HG03442 (cell line): ENCODE results near the gene RLIM.
A peak's percentile ranks its signal among the peaks of the same experiment; 100 is the strongest.
"Not testable (repeated sequence)": the region's sequence is repeated elsewhere in the genome, so short reads cannot be mapped to it uniquely, and the experiment has no call there.

Experiments used
- ATAC-seq: cut with Tn5 transposase; IDR thresholded peaks from one replicate; pipeline ENCODE4 v1.9.1; 2021; ENCODE audit warnings: mild to moderate bottlenecking, moderate library complexity; ENCODE audit not compliant: unreplicated experiment

RLIM gene, protein sequence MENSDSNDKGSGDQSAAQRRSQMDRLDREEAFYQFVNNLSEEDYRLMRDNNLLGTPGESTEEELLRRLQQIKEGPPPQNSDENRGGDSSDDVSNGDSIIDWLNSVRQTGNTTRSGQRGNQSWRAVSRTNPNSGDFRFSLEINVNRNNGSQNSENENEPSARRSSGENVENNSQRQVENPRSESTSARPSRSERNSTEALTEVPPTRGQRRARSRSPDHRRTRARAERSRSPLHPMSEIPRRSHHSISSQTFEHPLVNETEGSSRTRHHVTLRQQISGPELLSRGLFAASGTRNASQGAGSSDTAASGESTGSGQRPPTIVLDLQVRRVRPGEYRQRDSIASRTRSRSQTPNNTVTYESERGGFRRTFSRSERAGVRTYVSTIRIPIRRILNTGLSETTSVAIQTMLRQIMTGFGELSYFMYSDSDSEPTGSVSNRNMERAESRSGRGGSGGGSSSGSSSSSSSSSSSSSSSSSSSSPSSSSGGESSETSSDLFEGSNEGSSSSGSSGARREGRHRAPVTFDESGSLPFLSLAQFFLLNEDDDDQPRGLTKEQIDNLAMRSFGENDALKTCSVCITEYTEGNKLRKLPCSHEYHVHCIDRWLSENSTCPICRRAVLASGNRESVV

DNA sequence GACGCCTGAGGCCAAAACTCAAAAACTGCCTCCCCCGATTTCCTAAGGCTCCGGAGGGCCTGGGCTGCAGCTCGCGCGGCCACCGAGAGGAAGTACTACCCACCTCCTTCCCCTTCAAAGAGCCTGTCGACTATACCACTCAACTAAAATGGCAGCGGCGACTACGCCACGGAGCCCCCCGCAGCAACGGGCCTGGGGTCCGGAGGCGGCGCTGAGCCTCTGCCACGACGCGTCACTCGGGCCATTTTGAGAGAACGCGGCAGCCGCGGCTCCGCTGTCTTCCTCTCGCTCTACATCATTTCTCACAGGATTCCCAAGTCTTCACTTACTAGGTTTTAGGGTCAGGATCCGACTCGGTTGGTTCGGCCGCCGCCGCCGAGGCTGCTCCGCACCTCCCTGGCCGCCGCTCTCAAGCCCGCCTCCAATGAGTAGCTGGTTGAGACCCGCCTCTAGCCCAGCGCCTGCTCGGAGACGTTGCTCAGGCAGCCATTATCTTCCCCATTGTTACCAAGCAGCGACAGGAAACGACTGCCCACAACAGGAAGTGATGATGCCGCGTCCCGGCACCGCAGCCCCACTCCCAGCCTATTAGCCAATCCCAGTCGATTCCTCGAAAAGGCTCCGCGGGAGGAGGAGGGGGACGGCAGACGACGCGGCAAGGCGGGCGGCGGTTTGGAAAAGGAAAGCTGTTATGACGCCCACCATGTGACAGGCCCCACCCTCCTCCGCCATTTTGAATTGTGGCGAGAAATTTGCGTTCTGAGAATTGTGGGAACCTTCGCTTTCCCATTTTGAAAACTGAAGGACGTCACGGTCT lies at the start of gene RLIM:
Gene RLIM (minus strand): TSS at position 532 of the 817 bp plus-strand sequence. CDS start 18,647 bp downstream, outside the sequence.
- ATAC-seq, result peak; percentile 95

DNA sequence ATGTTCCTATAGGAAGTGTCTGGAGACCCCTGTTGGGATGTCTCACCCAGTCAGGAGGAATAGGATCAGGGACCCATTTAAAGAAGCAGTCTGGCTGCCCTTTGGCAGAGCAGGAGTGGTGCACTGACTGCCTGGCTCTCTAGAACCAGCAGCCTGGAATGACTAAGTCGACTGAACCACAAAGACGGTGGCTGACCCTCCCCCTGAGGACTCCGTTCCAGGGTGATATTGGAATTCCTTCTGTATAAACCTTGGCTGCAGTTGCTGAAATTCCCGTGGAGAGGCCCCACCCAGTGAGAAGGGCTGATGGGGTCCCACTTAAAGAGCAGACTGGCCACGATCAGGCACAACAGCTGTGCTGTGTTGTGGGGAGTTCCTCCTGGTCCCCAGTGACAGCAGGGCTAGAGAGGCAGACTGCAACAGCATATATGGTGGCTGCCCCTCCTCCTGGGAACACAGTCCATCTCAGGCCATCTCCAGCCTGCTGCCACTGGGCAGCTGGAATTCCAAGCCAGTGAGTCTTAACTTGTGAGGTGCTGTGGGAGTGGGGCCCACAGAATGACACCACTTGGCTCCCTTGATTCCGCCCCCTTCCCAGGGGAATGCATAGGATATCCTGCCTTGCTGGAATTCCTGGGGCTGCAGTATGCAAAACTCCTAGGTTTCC lies 41.8 kb upstream of the RLIM start:
- no peak for ATAC-seq

DNA sequence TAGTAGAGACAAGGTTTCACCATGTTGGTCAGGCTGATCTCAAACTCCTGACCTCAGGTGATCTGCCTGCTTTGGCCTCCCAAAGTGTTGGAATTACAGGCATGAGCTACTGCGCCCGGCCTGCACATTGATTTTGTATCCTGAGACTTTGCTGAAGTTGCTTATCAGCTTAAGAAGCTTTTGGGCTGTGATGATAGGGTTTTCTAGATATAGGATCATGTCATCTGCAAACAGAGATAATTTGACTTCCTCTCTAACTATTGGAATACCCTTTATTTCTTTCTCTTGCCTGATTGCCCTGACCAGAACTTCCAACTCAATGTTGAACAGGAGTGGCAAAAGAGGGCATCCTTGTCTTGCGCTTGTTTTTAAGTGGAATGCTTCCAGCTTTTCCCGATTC lies 40.5 kb upstream of the RLIM start:
- not testable (repeated sequence) for ATAC-seq

DNA sequence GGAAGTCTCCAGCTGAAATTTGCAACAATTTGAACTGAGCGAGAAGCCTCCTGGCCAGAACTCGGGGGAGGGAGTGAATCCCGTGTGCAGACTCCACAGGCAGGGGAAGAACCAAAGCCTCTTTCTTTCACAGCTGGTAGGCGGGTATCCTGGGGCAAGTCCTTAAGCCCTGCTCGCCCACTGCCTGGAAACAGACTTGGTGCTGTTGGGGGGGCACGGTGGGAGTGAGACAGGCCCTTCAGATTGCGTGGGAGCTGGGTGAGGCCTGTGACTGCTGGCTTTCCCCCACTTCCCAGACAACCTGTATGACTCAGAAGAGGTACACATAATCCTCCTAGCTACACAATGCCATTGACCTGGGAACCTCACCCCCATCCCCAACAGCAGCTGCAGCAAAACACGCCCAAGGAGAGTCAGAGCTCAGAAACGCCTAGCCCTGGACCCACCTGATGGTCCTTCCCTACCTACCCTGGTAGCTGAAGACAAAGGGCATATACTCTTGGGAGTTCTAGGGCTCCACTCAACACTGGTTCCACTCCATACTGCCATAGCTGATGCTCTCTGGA lies 22.4 kb upstream of the RLIM start:
- no peak for ATAC-seq

DNA sequence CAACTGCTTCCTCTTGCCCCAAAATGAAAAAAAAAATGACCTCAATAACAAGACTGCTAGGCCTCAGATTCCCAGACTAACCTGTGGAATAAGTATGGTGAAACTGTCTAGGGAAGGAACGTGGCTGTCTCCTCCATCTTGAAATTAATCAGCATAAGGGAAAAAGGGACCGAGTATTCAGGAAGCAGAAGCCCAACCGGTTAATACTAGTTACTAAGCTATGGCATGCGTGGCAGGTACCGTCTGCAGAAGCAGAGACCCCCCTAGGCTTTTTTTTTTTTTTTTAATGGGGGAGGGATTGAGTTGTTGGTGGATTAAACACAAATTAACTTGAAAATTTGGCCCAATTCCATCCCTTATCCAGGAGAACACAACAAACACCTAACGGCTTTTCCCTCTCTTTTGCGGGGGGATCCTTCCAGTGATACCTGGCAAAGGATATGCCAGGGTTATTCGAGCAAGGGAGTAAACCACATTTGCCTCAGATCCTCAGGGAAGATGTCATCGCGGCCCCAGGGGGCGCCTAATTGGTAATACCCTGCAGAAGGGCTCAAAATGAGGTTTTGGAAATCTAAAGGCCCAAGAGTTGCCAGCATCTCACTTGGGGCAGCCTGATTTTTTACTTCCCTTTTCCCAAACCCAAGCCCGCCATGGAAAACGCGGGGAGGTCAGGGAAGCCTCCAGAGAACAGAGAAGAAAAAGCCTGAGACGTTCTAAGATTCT lies 893 bp downstream of the RLIM start:
- no peak for ATAC-seq

DNA sequence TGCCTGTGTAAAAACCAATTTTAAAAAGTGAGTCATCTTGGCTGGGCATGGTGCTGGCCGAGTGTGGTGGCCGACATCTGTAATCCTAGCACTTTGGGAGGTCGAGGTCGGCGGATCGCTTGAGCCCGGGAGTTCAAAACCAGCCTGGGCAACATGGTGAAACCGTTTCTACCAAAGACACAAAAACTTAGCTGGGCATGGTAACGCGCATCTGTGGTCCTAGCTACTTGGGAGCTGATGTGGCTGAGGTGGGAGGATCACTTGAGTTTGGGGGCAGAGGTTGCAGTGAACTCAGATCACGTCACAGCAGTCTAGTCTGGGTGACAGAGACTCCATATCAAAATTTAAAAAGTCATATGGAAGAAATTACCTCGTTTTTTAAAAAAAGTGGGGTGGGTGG lies 7.6 kb downstream of the RLIM start:
- ATAC-seq, result no peak

DNA sequence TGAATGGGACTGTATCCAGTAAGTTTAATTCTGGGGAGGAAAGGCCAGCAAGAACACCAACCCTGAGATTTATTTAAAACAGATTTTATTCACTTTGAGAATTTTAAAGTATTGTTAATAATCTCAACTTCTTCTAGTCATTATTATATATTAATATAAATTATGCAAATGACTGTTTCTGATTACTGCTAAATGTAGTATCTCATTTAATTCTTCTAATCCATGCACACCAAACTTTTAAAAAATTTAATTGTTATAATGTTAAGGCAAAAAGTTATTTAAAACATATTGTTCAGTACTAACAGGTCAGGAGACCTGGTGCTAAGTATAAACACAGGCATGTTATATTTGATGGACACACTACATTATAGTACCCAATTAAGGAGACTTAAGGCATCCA lies 8.1 kb downstream of the RLIM start:
- ATAC-seq, result no peak

DNA sequence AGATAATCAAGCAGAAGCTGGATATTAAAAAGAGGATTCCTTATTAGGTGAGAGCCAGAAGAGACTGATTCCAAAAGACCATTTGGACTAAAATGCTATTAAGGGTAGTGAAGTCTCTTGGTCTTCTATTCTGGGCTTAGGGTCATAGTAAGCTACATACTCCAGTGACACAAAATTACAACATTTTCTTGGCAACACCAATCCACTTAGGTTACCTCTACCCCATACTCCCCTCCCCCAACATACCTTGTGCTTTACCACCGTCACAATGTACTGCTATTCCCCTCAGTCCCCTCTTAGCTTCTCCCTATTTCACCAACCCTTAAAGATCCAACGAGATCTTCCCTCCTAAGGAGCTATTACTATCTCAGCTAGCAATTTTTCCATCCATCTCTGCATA lies 11.4 kb downstream of the RLIM start:
- no peak for ATAC-seq

DNA sequence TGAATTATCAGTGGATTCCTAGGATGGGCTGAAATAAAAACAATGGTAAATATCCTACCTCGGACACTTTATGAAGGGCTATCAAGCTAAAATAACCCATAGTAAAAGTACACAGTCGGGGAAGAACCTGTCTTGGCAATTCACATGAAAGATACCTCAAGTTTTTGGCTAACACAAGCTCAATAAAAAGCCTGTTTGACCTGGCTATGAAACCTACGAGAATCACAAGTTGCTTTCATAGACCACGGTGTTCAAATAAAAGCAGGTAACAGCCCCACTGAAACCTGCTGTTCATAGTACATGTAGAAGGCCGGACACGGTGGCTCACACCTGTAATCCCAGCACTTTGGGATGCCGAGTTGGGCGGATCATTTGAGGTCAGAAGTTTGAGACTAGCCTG lies 12.3 kb downstream of the RLIM start:
- ATAC-seq, result no peak

DNA sequence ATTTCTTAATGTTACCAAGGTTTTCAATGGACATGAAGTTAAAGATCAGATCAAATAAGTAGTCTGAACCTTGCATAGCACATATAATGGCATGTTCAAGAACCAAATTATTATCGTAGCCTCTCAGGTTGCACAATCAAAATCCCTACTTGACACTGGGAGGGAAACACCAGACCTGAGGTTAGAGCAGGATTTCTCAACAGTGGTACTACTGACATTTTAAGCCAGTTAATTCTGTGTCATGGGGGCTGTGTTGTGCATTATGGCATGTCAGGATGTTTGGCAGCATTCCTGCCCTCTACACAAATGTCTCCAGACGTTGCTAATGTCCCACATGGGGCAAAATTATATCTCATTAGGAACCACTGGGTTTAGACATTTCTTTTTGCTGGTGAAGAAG lies 20.8 kb downstream of the RLIM start:
- ATAC-seq, result no peak

DNA sequence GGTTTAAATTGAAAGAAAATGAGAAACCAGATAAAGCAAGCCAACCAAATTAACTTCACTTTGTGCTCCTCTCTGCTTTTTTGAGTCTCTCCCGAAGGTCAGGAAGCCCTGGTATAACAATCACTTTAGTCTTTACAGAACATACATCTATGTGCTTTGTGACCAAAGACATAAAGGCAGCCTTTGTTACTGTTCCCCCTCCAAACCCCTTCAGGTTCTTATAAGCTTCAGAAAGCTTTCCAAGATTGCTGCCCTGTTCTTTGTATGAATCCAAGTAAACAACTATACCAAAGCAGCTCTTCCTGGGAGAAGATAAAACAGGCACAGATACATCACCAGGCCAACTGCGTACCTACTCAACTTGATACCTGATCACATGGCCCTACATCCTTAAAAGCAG lies 28.7 kb downstream of the RLIM start:
- no peak for ATAC-seq

DNA sequence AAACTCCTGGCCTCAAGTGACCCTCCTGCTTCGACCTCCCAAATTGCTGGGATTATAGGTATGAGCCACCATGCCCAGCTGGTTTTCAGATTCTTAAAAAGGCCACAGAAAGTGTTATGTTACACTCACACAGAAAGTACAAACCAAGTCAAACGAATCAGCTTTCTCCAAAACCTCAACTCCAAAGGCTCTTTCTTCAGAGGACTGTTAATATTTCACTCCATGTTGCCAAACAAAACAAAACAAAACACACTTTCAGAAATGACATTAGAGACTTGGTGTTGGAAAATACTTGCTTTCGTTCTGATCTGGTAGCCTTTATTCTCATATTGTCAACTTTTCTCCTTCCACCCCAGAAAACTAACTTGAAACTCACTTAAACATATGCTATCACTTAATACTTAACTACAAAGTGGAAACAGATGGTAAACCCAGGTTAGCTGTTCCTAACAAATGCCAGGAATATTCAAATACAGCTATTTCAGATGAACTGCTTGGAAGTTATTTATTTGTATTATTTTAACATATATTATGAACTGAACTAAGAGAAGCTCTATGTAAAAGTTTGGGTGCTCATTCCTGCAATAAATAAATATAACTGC lies 34.7 kb downstream of the RLIM start:
- ATAC-seq, result no peak

DNA sequence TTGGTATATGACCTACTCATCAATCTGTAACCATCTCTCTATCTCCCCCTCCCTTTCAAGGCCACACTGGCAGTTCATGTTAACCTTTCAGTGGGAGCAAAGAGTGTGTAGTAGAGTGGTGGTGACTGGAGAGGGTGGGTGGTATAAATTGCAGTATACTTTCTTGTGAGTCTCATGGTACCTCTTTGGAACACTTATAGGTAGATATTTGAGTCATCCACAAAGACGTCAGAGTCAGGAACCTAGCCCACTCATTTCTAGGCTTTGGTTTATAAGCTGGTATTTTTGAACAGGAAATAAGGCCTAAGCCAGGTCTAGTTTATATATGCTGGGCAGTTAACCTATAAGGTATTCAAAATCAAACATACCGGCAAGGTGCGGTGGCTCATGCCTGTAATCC lies 36.3 kb downstream of the RLIM start:
- peak; percentile 57 for ATAC-seq

DNA sequence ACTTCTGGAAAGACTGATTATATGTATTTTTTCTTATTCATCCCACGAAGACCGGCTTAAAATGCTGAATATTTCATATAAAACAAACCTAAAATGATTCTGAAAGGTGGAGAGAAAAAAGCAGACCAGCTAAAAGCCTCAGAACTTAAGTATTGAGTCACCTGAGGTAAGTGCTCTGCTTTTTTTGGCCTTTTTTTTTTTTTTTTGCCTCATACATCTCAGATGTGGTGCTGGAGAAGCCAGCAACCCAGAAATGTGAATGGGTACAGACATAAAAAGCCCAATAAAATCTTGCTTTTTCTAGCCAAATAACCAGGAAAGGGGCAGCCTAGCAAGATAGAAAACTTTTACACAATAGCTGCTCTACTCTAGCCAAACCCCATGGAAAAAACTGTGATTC lies 57.0 kb downstream of the RLIM start:
- ATAC-seq, result no peak

DNA sequence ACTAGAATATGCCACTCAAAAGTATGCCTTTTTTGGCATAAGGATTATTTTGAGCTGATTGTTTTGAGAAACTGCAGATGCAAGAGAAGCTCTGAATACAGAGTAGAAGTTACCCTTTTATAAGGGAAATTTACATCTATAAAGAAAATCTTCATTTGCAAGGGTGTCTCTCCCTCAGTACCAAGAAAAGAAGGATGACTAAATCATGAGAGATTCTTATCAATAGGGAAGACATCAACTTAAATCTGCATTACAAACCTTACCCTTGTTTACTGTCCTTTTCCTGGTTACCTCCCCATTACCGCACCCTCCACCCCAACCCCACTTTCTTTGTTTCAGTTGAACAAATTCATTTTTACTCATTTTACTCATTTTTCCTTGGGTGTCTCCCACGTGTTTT lies 62.5 kb downstream of the RLIM start:
- no peak for ATAC-seq

DNA sequence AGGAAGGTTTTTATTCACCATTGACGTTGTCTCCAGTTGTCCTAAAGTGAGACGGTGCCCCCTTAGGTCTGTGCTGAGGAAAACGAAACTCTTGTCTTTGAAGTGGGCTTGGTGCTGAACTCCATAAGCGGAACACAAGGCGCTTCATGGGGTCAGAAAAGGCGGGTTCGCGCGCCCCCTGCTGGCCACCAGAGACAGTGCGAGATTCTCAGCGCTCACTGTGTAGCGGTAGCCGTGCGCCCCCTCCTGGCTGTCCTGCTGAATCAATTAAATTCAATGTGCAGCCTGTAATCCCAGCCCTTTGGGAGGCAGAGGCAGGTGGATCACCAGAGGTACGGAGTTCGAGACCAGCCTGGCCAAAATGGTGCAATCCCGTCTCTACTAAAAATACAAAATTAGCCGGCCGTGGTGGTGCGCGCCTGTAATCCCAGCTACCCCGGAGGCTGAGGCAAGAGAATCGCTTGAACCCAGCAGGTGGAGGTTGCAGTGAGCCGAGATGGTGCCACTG lies 64.1 kb downstream of the RLIM start:
- ATAC-seq, result peak; percentile 86

DNA sequence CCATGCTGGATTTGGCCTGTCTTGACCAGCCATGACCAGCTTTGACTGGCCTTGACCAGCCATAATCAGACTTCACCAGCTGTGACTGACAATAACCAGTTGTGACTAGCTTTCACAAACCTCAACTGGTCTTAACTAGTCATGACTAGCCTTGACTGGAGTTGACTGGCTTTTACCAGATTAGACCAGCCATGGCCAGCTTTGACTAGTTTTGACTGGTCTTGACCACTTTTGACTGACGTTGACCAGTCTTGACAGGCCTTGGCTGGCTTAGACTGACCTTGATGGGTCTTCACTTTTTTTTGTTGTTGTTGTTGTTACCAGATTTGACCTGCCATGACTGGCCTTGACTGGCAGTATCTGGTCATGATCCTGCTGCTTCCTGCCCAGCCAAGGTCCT lies 67.4 kb downstream of the RLIM start:
- ATAC-seq, result no peak

DNA sequence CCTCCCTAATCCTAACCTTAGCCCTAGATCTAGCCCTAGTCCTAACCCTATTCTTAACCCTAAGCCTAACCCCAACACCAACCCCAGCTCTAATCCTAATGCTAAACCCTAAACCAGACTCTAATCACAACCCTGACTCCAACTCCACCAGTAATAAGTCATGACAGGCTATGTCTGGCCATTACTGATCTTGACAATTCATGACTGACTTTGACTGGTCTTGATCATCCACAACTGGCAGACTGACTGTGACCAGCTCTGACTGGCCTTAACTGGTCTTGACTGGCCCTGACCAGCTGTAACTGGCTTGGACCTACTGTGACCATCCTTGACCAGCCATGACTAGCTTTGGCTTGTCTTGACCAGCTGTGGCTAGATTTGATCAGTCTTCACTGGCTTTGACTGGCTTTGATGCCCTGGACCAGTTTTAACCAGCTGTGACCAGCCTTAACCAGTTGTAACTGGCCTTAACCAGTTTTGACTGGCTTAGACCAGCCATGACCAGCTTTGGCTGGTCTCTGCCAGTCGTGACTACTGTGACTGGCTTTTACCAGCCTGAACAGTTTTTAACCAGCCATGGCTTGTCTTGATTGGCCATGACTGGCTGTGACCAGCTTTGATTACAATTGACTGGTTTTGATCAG lies 68.4 kb downstream of the RLIM start:
- ATAC-seq, result no peak

DNA sequence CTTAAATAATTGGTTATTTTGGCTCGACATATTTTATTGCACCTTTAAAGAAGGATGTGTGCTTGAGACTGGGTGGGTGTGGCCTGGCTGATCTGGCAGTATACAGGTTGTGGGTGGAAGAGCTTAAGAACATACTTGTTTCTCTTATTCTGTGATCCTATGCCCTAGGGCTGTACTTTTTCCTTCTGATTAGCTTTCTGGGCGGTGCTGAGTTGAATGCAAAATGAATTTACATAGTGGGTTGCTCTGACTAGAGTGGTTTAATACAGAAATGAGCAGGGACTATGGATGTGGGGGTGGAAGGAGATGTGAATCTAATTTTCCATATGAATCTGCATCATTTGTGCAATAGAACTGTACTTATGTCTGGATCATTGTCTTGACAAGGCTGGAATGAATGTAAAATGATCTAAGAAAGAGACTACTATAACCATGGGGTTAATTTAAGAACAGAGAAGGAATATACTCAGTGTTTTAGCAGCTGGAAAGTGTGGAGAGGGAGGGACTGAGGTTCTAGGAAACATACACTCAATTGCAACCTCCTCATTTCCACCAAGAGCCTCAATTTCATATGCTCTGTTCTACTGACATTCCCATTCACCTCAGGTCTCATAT lies 73.7 kb downstream of the RLIM start:
- no peak for ATAC-seq
